Right atrium auricular region (tissue), 2 donors: Measurements from ENCODE around the gene CREB3. TPM values are rescaled to one million over a fixed set of nuclear protein-coding genes. Genes with fewer than 3 reads are reported as not detected.

Experiments used
- DNase-seq: peaks from one replicate; pipeline ENCODE4 v3.0.0-alpha.2; 2019; ENCODE audit warnings: low spot score
- H3K27ac ChIP-seq, 2 donors: fragments of 200-600 bp; sonication (generic); 1 replicate in 1 of 2; 2 replicates in 1 of 2; pipeline ENCODE4 v1.5.1; 2016 to 2019
- H3K27me3 ChIP-seq, 2 donors: fragments of 200-600 bp; sonication (generic); one replicate each; pipeline versions ENCODE4 v1.5.1 to v1.6.0; 2017 to 2019
- H3K36me3 ChIP-seq: fragments of 200-600 bp; sonication (generic); one replicate; pipeline ENCODE4 v1.5.1; 2016
- H3K4me1 ChIP-seq, 2 donors: fragments of 200-600 bp; sonication (generic); one replicate each; pipeline versions ENCODE4 v1.5.1 to v1.6.0; 2017 to 2019
- H3K4me3 ChIP-seq, 2 donors: fragments of 200-600 bp; sonication (generic); 1 replicate in 1 of 2; 2 replicates in 1 of 2; pipeline ENCODE4 v1.5.1; 2017 to 2019; ENCODE audit warnings: mild to moderate bottlenecking in 1 of 2, moderate library complexity in 1 of 2
- H3K9me3 ChIP-seq, 2 donors: fragments of 200-600 bp; sonication (generic); one replicate each; pipeline ENCODE4 v1.5.1; 2019
- total RNA-seq, 2 donors: library from RNA; depleted of rRNA; stranded (reverse); fragments of >200 nt; gene quantifications; one replicate each; pipeline ENCODE4 v1.1.0, GENCODE V29; 2016
- TF ChIP-seq, protein P1 (sequence below), 2 donors: fragments of 200-600 bp; sonication (generic); IDR thresholded peaks; one replicate each; pipeline ENCODE4 v1.5.1; 2019; ENCODE audit warnings: antibody characterized with exemption in 2 of 2

The CREB3 gene
- total RNA-seq, 2 donors from 2014 or later: 34.6 to 48.5 TPM

- no peaks in the 10 kb centered on the region for H3K9me3 ChIP-seq
- H3K36me3 ChIP-seq: peaks cover 19% of the 10 kb centered on the region
- no peaks in the 10 kb centered on the region for H3K27me3 ChIP-seq
- peak overlapping the region; percentile 97 to 99 for H3K27ac ChIP-seq
- H3K4me3 ChIP-seq: peak overlapping the region; percentile 70 to 74
- DNase-seq: peak; percentile 71
- TF ChIP-seq, protein P1, sequence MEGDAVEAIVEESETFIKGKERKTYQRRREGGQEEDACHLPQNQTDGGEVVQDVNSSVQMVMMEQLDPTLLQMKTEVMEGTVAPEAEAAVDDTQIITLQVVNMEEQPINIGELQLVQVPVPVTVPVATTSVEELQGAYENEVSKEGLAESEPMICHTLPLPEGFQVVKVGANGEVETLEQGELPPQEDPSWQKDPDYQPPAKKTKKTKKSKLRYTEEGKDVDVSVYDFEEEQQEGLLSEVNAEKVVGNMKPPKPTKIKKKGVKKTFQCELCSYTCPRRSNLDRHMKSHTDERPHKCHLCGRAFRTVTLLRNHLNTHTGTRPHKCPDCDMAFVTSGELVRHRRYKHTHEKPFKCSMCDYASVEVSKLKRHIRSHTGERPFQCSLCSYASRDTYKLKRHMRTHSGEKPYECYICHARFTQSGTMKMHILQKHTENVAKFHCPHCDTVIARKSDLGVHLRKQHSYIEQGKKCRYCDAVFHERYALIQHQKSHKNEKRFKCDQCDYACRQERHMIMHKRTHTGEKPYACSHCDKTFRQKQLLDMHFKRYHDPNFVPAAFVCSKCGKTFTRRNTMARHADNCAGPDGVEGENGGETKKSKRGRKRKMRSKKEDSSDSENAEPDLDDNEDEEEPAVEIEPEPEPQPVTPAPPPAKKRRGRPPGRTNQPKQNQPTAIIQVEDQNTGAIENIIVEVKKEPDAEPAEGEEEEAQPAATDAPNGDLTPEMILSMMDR (IDR thresholded peaks at IDR 0.05): no peak
- peaks cover 0 to 45% of the 10 kb centered on the region in 2 donors for H3K4me1 ChIP-seq
Measured at GRCh38 chr9:35690614-35691333, 41.7 kb upstream of the CREB3 start.

DNA sequence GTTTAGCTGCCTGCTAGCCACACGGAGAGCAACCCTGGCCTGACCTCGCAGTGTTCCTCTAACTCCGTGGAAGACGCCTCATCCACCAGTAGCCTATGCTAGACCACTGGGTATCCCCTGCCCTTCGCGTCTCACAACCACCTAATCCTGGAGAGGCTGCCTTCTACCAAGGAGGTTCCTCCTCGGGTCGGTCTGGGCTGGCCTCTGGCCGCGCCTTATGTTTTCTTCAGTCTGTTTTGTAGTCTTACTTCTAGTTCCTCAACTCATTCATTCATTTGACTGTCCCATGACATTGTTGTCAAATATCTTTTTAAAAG, 41.2 kb upstream of the CREB3 start:
- H3K4me1 ChIP-seq: peaks cover 0 to 41% of the 10 kb centered on the region in 2 donors
- peak overlapping the region; percentile 70 to 74 for H3K4me3 ChIP-seq
- peak overlapping the region; percentile 97 to 99 for H3K27ac ChIP-seq
- no peak for DNase-seq
- H3K36me3 ChIP-seq: peaks cover 20% of the 10 kb centered on the region
- no peaks in the 10 kb centered on the region for H3K9me3 ChIP-seq
- TF ChIP-seq, protein P1 (IDR thresholded peaks at IDR 0.05): no peak
- H3K27me3 ChIP-seq: no peaks in the 10 kb centered on the region

- peak overlapping the region; percentile 97 to 99 for H3K27ac ChIP-seq
- TF ChIP-seq, protein P1 (IDR thresholded peaks at IDR 0.05): no peak
- no peak overlapping the region for H3K4me3 ChIP-seq
- H3K27me3 ChIP-seq: no peaks in the 10 kb centered on the region
- DNase-seq: no peak
- H3K4me1 ChIP-seq: peaks cover 0 to 41% of the 10 kb centered on the region in 2 donors
- H3K36me3 ChIP-seq: peaks cover 23% of the 10 kb centered on the region
- H3K9me3 ChIP-seq: no peaks in the 10 kb centered on the region
Measured at GRCh38 chr9:35691757-35692301, 40.6 kb upstream of the CREB3 start.

DNA sequence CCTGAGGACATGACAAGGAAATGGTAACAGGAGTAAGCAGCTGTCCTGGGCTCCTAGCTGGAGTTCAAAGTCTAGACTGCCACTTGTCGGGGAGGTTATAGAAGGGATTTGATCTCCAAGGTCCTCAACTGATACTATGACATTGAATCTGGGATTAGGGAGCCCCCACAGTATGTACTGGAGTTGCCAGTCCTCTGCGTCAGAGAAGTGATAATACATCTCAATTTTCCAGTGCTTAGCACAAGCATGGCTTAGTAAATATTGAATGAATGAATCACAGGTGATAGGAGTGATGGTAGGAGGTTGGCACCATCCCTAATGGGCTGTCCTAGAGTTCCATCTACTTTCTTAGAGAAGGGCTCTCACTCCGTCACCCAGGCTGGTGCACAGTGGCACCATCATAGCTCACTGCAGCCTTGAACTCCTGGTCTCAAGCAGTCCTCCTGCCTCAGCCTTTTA, 36.5 kb upstream of the CREB3 start:
- Histone ChIP-seq H3K9me3 (no peaks in the 10 kb centered on the region), H3K36me3 (peaks cover 53% of the 10 kb centered on the region), H3K27ac (peak overlapping the region; percentile 23 to 58), H3K4me1 (peaks cover 0 to 25% of the 10 kb centered on the region in 2 donors), H3K27me3 (no peaks in the 10 kb centered on the region), H3K4me3 (no peak overlapping the region)
- TF ChIP-seq, protein P1 (IDR thresholded peaks at IDR 0.05): no peak
- no peak for DNase-seq

DNA sequence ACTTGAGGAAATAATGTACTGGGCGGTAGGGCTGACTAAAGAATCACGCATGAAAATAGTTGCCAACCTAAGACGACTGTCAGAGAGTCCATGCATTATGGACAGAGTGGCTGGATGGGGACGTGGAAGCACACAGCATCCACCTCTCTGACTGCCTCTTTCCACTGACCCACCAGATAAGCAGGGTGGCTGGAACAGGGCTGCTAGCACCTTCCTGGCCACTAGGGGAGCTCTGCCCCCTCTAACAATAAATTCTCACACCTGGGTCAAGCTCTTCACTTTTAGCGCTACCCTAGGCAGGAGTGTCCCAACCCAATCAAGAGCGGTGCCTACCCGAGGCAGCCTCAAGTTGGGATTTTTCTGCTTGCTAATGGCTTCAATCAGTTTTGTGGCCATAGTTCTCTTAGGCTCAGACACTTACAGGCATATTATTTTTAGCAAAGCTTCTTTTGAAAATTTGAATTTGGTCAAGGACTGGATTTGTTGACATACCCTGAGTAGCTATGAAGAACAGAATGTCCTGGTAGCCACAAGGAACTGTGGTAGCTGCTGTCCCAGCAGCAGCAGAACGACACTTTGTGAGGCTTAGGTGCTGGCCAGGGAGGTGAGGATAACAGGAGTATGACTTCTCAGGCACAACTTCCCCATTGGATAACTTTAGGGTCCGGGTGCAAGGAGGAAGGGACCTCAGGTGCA, 35.8 kb upstream of the CREB3 start:
- peak; percentile 75 for DNase-seq
- TF ChIP-seq, protein P1 (IDR thresholded peaks at IDR 0.05): peak; percentile 77 to 92
- H3K4me3 ChIP-seq: no peak overlapping the region
- H3K27me3 ChIP-seq: no peaks in the 10 kb centered on the region
- H3K36me3 ChIP-seq: peaks cover 60% of the 10 kb centered on the region
- no peaks in the 10 kb centered on the region for H3K9me3 ChIP-seq
- H3K4me1 ChIP-seq: peaks cover 0 to 23% of the 10 kb centered on the region in 2 donors
- peak overlapping the region; percentile 23 to 58 for H3K27ac ChIP-seq
